HFF-Myc (cell line): ENCODE results near the gene CATSPERB.

ENCODE experiments used
- DNase-seq: peaks from one replicate; pipeline ENCODE4 v3.0.0-alpha.2; 2011; ENCODE audit warnings: low read depth; ENCODE audit errors: extremely low read depth
- H3K4me3 ChIP-seq: replicated peaks from 2 replicates; pipeline ENCODE4 v1.5.1; 2011; ENCODE audit warnings: low read depth, mild to moderate bottlenecking, control low read depth, low read length
- CTCF ChIP-seq: IDR thresholded peaks from 2 replicates; pipeline ENCODE4 v1.5.1; 2012; ENCODE audit warnings: mild to moderate bottlenecking, low read depth, low read length, control low read depth; ENCODE audit errors: missing control alignments

The CATSPERB gene

GRCh38 chr14:91731986-91732385 is at the start of gene CATSPERB:
CATSPERB (minus strand) TSS chr14:91732086; CDS start chr14:91729479, 2,607 bp downstream.
- DNase-seq, result no peak
- H3K4me3 ChIP-seq, result no peak within 1 kb of the TSS
- no peak for TF ChIP-seq CTCF

- no peak overlapping the region for H3K4me3 ChIP-seq
- DNase-seq, result no peak
- TF ChIP-seq CTCF, result no peak
Measured at GRCh38 chr14:91780452-91780851, 48.6 kb upstream of the CATSPERB start.

GRCh38 chr14:91778217-91778616 is 46.3 kb upstream of the CATSPERB start:
- TF ChIP-seq CTCF, result no peak
- H3K4me3 ChIP-seq, result no peak overlapping the region
- DNase-seq, result no peak

- no peak overlapping the region for H3K4me3 ChIP-seq
- no peak for TF ChIP-seq CTCF
- no peak for DNase-seq
Measured at GRCh38 chr14:91774140-91775096, 42.5 kb upstream of the CATSPERB start.

- no peak for TF ChIP-seq CTCF
- H3K4me3 ChIP-seq, result no peak overlapping the region
- no peak for DNase-seq
Measured at GRCh38 chr14:91770185-91770584, 38.3 kb upstream of the CATSPERB start.

GRCh38 chr14:91755570-91756295 is 23.8 kb upstream of the CATSPERB start:
- H3K4me3 ChIP-seq, result no peak overlapping the region
- no peak for DNase-seq
- no peak for TF ChIP-seq CTCF
